Bronchial epithelial cell (primary cell): Measurements from ENCODE around the gene BCAM. TPM values are rescaled to one million over a fixed set of nuclear protein-coding genes. Genes with fewer than 3 reads are reported as not detected.

Experiments
- DNase-seq: peaks from one replicate; pipeline ENCODE4 v3.0.0-alpha.2; 2010; ENCODE audit warnings: low read depth
- FAIRE-seq: peaks from 2 replicates; lab custom pipeline; 2011; peaks lifted over from hg19 to GRCh38; lab: Jason Lieb, UNC
- H3K27me3 ChIP-seq: 2 replicates; pipeline ENCODE4 v1.5.1; 2011; ENCODE audit warnings: low read length; ENCODE audit not compliant: control insufficient read depth, insufficient read depth
- H3K36me3 ChIP-seq: 2 replicates; pipeline ENCODE4 v1.5.1; 2011; ENCODE audit warnings: low read length; ENCODE audit not compliant: control insufficient read depth, insufficient read depth
- H3K4me3 ChIP-seq: 2 replicates; pipeline ENCODE4 v1.5.1; 2011; ENCODE audit warnings: mild to moderate bottlenecking, low read depth, low read length, control low read depth
- CTCF ChIP-seq: IDR thresholded peaks from 2 replicates; pipeline ENCODE4 v1.5.1; 2011; ENCODE audit warnings: mild to moderate bottlenecking, moderate library complexity, low read length, control low read depth, inconsistent platforms; ENCODE audit not compliant: insufficient read depth, severe bottlenecking
- total RNA-seq: library from RNA; depleted of rRNA; stranded (reverse); fragments of >200 nt; gene quantifications from 2 replicates; pipeline ENCODE4 v1.2.1, GENCODE V29; 2014

The BCAM gene
- total RNA-seq, 1 donor from 2014 or later: 16.6 TPM

- peaks cover 28% of the 10 kb centered on the region for H3K36me3 ChIP-seq
- H3K27me3 ChIP-seq: no peaks in the 10 kb centered on the region
- H3K4me3 ChIP-seq: no peak overlapping the region
- no peak for FAIRE-seq
- DNase-seq: no peak
- no peak for TF ChIP-seq CTCF
Observed at GRCh38 chr19:44813070-44813840, 4.4 kb downstream of the BCAM start.

GRCh38 chr19:44813841-44814470, 5.1 kb downstream of the BCAM start:
- no peak for TF ChIP-seq CTCF
- DNase-seq (no peak), FAIRE-seq (no peak)
- Histone ChIP-seq H3K27me3 (no peaks in the 10 kb centered on the region), H3K4me3 (no peak overlapping the region), H3K36me3 (peaks cover 32% of the 10 kb centered on the region)

- DNase-seq: no peak
- Histone ChIP-seq H3K27me3 (no peaks in the 10 kb centered on the region), H3K4me3 (no peak overlapping the region), H3K36me3 (peaks cover 37% of the 10 kb centered on the region)
- no peak for FAIRE-seq
- no peak for TF ChIP-seq CTCF
Observed at GRCh38 chr19:44814517-44814916, 5.6 kb downstream of the BCAM start.

- H3K4me3 ChIP-seq: no peak overlapping the region
- DNase-seq (no peak), FAIRE-seq (no peak)
- H3K36me3 ChIP-seq: peaks cover 33% of the 10 kb centered on the region
- no peaks in the 10 kb centered on the region for H3K27me3 ChIP-seq
- no peak for TF ChIP-seq CTCF
Observed at GRCh38 chr19:44816301-44816700, 7.4 kb downstream of the BCAM start.

- no peak overlapping the region for H3K4me3 ChIP-seq
- no peak for TF ChIP-seq CTCF
- DNase-seq: no peak
- H3K36me3 ChIP-seq: peaks cover 28% of the 10 kb centered on the region
- H3K27me3 ChIP-seq: no peaks in the 10 kb centered on the region
- FAIRE-seq: no peak
Observed at GRCh38 chr19:44817725-44818465, 9.0 kb downstream of the BCAM start.
